Keratinocyte (primary cell): Measurements from ENCODE around the gene PKHD1.

Experiments used
- CTCF ChIP-seq, 3 experiments: IDR thresholded peaks in 1 of 3; conservative IDR thresholded peaks in 1 of 3; optimal IDR thresholded peaks in 1 of 3; 2 replicates in 2 of 3; 3 replicates in 1 of 3; pipeline versions ENCODE3 to v1.5.1; 2011; ENCODE audit warnings: low read length in 3 of 3, mild to moderate bottlenecking in 3 of 3, moderate library complexity in 2 of 3, control low read depth in 1 of 3, inconsistent platforms in 1 of 3; ENCODE audit not compliant: insufficient read depth in 2 of 3; ENCODE audit errors: extremely low read depth in 1 of 3
- EZH2 ChIP-seq: IDR thresholded peaks from one replicate; pipeline ENCODE4 v1.6.1; 2012; ENCODE audit warnings: inconsistent platforms, mild to moderate bottlenecking, low read length, moderate library complexity

GRCh38 chr6:51839726-51840374 is 247.6 kb downstream of the PKHD1 start:
- no peak for TF ChIP-seq CTCF (optimal IDR thresholded peaks at IDR 0.05 in 1 of 3, IDR thresholded peaks at IDR 0.05 in 1 of 3, conservative IDR thresholded peaks at IDR 0.05 in 1 of 3; ENCODE audit: extremely low read depth in 1 of 3, insufficient read depth in 2 of 3, low read length in 3 of 3)
- TF ChIP-seq EZH2 = no peak
